GM23338 (cell line): ENCODE measurements around the gene FAM53B. TPM values are rescaled to one million over a fixed set of nuclear protein-coding genes. Genes with fewer than 3 reads are reported as not detected.

Experiments used
- ATAC-seq: fragments of 200-7000 bp; cut with Tn5 transposase; 3 replicates; pipeline ENCODE4 v1.9.1; 2020
- DNase-seq: peaks from one replicate; pipeline ENCODE4 v3.0.0-alpha.2; 2015; ENCODE audit warnings: low spot score
- H2AFZ ChIP-seq: fragments of 200-600 bp; sonication (generic); 2 replicates; pipeline ENCODE4 v1.8.0; 2016; ENCODE audit warnings: antibody characterized with exemption, mild to moderate bottlenecking, moderate library complexity
- H3F3A ChIP-seq: fragments of 200-600 bp; sonication (generic); replicated peaks from 2 replicates; pipeline ENCODE4 v1.8.0; 2017; ENCODE audit warnings: antibody characterized with exemption, mixed run types, low read depth
- H3K27ac ChIP-seq: fragments of 200-600 bp; sonication (generic); 2 replicates; pipeline ENCODE4 v1.6.1; 2016; ENCODE audit warnings: low read depth
- H3K27me3 ChIP-seq: fragments of 200-600 bp; sonication (generic); 2 replicates; pipeline ENCODE4 v1.8.0; 2016; ENCODE audit warnings: mild to moderate bottlenecking, mixed run types, moderate library complexity; ENCODE audit not compliant: insufficient read depth
- H3K36me3 ChIP-seq: fragments of 200-600 bp; sonication (generic); 2 replicates; pipeline ENCODE4 v1.8.0; 2016; ENCODE audit warnings: mild to moderate bottlenecking; ENCODE audit not compliant: insufficient read depth
- H3K4me1 ChIP-seq: fragments of 200-600 bp; sonication (generic); 2 replicates; pipeline ENCODE4 v1.8.0; 2016; ENCODE audit warnings: mild to moderate bottlenecking, moderate library complexity; ENCODE audit not compliant: insufficient read depth
- H3K4me2 ChIP-seq: fragments of 200-600 bp; sonication (generic); 2 replicates; pipeline ENCODE4 v1.7.1; 2017; ENCODE audit warnings: mixed run types
- H3K4me3 ChIP-seq: fragments of 200-600 bp; sonication (generic); 2 replicates; pipeline ENCODE4 v1.6.1; 2016; ENCODE audit warnings: mixed run types
- H3K79me2 ChIP-seq: fragments of 200-600 bp; sonication (generic); replicated peaks from 2 replicates; pipeline ENCODE4 v1.8.0; 2017; ENCODE audit warnings: mild to moderate bottlenecking; ENCODE audit not compliant: insufficient read depth
- H3K9me2 ChIP-seq: fragments of 200-600 bp; sonication (generic); 2 replicates; pipeline ENCODE4 v1.8.0; 2017; ENCODE audit not compliant: insufficient read depth
- H4K20me1 ChIP-seq: fragments of 200-600 bp; sonication (generic); replicated peaks from 2 replicates; pipeline ENCODE4 v1.8.0; 2017; ENCODE audit warnings: mild to moderate bottlenecking; ENCODE audit not compliant: insufficient read depth
- H3K27ac Mint-ChIP-seq: 2 replicates; pipeline ENCODE4 v1.8.0; 2020; ENCODE audit warnings: inconsistent platforms, mild to moderate bottlenecking, moderate library complexity, mixed read lengths
- H3K27me3 Mint-ChIP-seq: 3 replicates; pipeline ENCODE4 v1.8.0; 2022; ENCODE audit warnings: low read depth, mild to moderate bottlenecking, moderate library complexity, mixed read lengths, inconsistent platforms; ENCODE audit not compliant: insufficient read depth, poor library complexity
- H3K36me3 Mint-ChIP-seq: 3 replicates; pipeline ENCODE4 v1.8.0; 2021; ENCODE audit warnings: low read depth, mild to moderate bottlenecking, inconsistent platforms, moderate library complexity, mixed read lengths
- H3K4me1 Mint-ChIP-seq: 3 replicates; pipeline ENCODE4 v1.8.0; 2020; ENCODE audit warnings: mild to moderate bottlenecking, inconsistent platforms, mixed read lengths
- H3K4me3 Mint-ChIP-seq: 3 replicates; pipeline ENCODE4 v1.8.0; 2021; ENCODE audit warnings: moderate library complexity, mild to moderate bottlenecking, inconsistent platforms, mixed read lengths
- H3K9me3 Mint-ChIP-seq: 3 replicates; pipeline ENCODE4 v1.8.0; 2020; ENCODE audit warnings: moderate library complexity, mild to moderate bottlenecking, inconsistent platforms, mixed read lengths
- CREB1 ChIP-seq: fragments of 250-450 bp; sonication (Bioruptor Pico); IDR thresholded peaks from 2 replicates; pipeline ENCODE4 v1.5.0; 2020; ENCODE audit warnings: low read depth, mild to moderate bottlenecking, moderate library complexity
- EZH2 ChIP-seq: fragments of 200-600 bp; sonication (generic); IDR thresholded peaks from one replicate; pipeline ENCODE4 v1.8.0; 2017; ENCODE audit warnings: antibody characterized with exemption, mild to moderate bottlenecking, low read depth; ENCODE audit not compliant: unreplicated experiment
- EZH2phosphoT487 ChIP-seq: fragments of 200-600 bp; sonication (generic); IDR thresholded peaks from one replicate; pipeline ENCODE4 v1.8.1; 2018; ENCODE audit warnings: antibody characterized with exemption; ENCODE audit not compliant: unreplicated experiment
- JUNB ChIP-seq: IDR thresholded peaks from one replicate; pipeline ENCODE4 v1.6.1; 2016; ENCODE audit warnings: antibody characterized with exemption; ENCODE audit not compliant: unreplicated experiment
- NANOG ChIP-seq: IDR thresholded peaks from 2 replicates; pipeline ENCODE4 v1.6.1; 2016; ENCODE audit warnings: antibody characterized with exemption, borderline replicate concordance
- POLR2AphosphoS5 ChIP-seq: IDR thresholded peaks from 2 replicates; pipeline ENCODE4 v1.6.1; 2016; ENCODE audit warnings: antibody characterized with exemption, low read depth
- REST ChIP-seq: IDR thresholded peaks from one replicate; pipeline ENCODE4 v1.6.1; 2018; ENCODE audit warnings: antibody characterized with exemption; ENCODE audit not compliant: unreplicated experiment
- ZNF114 ChIP-seq: fragments of 250-450 bp; sonication (Bioruptor Pico); IDR thresholded peaks from 2 replicates; pipeline ENCODE4 v1.5.0; 2020; ENCODE audit warnings: mild to moderate bottlenecking, moderate library complexity
- ZNF331 ChIP-seq: fragments of 250-450 bp; sonication (Bioruptor Pico); IDR thresholded peaks from 2 replicates; pipeline ENCODE4 v1.5.0; 2020; ENCODE audit warnings: low read depth, mild to moderate bottlenecking, moderate library complexity
- polyA plus RNA-seq: library from polyadenylated mRNA; unstranded; fragments of >200 nt; fragmentation: Nextera tagmentation; extraction: Ambion mirVana; gene quantifications from 2 replicates; pipeline ENCODE4 v1.2.1, GENCODE V29; 2016
- total RNA-seq: library from RNA; depleted of rRNA; stranded (reverse); fragments of >200 nt; shearing (Covaris generic); gene quantifications from 2 replicates; pipeline ENCODE4 v1.2.3, GENCODE V29; 2014
- TF ChIP-seq, protein P1 (sequence below): fragments of 250-450 bp; sonication (Bioruptor Pico); IDR thresholded peaks from 2 replicates; pipeline ENCODE4 v1.5.0; 2020; ENCODE audit warnings: mild to moderate bottlenecking, moderate library complexity
- TF ChIP-seq, protein P2 (sequence below), 2 experiments: fragments of 200-600 bp in 1 of 2; sonication (generic) in 1 of 2; conservative IDR thresholded peaks; 2 replicates each; pipeline versions ENCODE4 v1.5.1 to v1.6.1; 2016 to 2017; ENCODE audit warnings: antibody characterized with exemption in 2 of 2, low read depth in 2 of 2, mild to moderate bottlenecking in 2 of 2, moderate library complexity in 1 of 2
- TF ChIP-seq, protein P3 (sequence below): IDR thresholded peaks from 2 replicates; pipeline ENCODE4 v1.6.1; 2016; ENCODE audit warnings: antibody characterized with exemption

FAM53B gene
- total and polyA plus RNA-seq, 2 experiments from 2014 or later: 3.0 to 20.3 TPM

DNA sequence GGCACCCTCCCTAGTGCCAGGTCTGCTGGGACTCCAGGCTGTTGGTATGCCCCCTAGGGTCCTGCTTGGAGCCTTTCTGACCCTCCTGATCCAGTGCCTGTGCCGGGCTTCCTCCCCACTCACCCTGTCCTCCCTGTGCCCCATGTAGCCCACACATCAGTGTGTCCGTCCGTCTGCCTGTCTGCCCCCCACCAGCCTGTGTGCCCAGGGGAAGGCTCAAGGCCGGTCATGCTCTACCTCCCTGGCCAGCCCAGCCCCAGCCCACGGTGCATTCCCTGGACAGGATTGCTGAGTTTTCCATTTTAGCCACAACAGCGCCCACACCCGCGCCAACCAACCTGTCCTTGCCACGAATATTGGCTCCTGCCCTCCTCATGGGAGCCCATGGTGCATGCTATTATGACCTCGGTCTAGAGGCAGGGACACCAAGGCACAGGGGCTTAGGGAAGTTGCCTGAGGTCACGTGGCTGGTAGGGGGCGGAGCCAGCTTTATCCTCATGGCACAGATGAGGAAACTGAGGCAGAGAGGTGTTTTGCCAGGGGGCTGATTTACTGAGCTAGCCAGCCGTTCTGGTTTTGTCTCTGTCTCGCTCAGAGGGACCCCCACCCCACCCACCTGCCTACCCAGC lies 136.0 kb downstream of the FAM53B start (continued):
- TF ChIP-seq ZNF114: no peak

GRCh38 chr10:124607693-124608092 lies 136.5 kb downstream of the FAM53B start:
- Mint-ChIP-seq H3K9me3 (no peaks in the 10 kb centered on the region), H3K4me1 (peaks cover 6% of the 10 kb centered on the region; the same call in 2 of the 3 replicates), H3K27ac (no peak overlapping the region), H3K36me3 (no peaks in the 10 kb centered on the region), H3K27me3 (peaks cover 9% of the 10 kb centered on the region), H3K4me3 (no peak overlapping the region)
- H3K4me3 ChIP-seq: no peak overlapping the region
- no peaks in the 10 kb centered on the region for H3F3A ChIP-seq
- H3K36me3 ChIP-seq: no peaks in the 10 kb centered on the region
- no peak overlapping the region for H2AFZ ChIP-seq
- no peak for TF ChIP-seq ZNF331 (CRISPR knock-in tag)
- TF ChIP-seq CREB1 (CRISPR knock-in tag): no peak
- TF ChIP-seq REST: no peak
- TF ChIP-seq, protein P1, sequence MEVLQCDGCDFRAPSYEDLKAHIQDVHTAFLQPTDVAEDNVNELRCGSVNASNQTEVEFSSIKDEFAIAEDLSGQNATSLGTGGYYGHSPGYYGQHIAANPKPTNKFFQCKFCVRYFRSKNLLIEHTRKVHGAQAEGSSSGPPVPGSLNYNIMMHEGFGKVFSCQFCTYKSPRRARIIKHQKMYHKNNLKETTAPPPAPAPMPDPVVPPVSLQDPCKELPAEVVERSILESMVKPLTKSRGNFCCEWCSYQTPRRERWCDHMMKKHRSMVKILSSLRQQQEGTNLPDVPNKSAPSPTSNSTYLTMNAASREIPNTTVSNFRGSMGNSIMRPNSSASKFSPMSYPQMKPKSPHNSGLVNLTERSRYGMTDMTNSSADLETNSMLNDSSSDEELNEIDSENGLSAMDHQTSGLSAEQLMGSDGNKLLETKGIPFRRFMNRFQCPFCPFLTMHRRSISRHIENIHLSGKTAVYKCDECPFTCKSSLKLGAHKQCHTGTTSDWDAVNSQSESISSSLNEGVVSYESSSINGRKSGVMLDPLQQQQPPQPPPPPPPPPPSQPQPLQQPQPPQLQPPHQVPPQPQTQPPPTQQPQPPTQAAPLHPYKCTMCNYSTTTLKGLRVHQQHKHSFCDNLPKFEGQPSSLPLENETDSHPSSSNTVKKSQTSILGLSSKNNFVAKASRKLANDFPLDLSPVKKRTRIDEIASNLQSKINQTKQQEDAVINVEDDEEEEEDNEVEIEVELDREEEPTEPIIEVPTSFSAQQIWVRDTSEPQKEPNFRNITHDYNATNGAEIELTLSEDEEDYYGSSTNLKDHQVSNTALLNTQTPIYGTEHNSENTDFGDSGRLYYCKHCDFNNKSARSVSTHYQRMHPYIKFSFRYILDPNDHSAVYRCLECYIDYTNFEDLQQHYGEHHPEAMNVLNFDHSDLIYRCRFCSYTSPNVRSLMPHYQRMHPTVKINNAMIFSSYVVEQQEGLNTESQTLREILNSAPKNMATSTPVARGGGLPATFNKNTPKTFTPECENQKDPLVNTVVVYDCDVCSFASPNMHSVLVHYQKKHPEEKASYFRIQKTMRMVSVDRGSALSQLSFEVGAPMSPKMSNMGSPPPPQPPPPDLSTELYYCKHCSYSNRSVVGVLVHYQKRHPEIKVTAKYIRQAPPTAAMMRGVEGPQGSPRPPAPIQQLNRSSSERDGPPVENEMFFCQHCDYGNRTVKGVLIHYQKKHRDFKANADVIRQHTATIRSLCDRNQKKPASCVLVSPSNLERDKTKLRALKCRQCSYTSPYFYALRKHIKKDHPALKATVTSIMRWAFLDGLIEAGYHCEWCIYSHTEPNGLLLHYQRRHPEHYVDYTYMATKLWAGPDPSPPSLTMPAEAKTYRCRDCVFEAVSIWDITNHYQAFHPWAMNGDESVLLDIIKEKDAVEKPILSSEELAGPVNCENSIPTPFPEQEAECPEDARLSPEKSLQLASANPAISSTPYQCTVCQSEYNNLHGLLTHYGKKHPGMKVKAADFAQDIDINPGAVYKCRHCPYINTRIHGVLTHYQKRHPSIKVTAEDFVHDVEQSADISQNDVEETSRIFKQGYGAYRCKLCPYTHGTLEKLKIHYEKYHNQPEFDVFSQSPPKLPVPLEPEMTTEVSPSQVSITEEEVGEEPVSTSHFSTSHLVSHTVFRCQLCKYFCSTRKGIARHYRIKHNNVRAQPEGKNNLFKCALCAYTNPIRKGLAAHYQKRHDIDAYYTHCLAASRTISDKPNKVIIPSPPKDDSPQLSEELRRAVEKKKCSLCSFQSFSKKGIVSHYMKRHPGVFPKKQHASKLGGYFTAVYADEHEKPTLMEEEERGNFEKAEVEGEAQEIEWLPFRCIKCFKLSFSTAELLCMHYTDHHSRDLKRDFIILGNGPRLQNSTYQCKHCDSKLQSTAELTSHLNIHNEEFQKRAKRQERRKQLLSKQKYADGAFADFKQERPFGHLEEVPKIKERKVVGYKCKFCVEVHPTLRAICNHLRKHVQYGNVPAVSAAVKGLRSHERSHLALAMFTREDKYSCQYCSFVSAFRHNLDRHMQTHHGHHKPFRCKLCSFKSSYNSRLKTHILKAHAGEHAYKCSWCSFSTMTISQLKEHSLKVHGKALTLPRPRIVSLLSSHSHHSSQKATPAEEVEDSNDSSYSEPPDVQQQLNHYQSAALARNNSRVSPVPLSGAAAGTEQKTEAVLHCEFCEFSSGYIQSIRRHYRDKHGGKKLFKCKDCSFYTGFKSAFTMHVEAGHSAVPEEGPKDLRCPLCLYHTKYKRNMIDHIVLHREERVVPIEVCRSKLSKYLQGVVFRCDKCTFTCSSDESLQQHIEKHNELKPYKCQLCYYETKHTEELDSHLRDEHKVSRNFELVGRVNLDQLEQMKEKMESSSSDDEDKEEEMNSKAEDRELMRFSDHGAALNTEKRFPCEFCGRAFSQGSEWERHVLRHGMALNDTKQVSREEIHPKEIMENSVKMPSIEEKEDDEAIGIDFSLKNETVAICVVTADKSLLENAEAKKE (CRISPR knock-in tag): no peak
- TF ChIP-seq ZNF114: no peak
- TF ChIP-seq JUNB: no peak
- TF ChIP-seq NANOG: no peak
- TF ChIP-seq, protein P2, sequence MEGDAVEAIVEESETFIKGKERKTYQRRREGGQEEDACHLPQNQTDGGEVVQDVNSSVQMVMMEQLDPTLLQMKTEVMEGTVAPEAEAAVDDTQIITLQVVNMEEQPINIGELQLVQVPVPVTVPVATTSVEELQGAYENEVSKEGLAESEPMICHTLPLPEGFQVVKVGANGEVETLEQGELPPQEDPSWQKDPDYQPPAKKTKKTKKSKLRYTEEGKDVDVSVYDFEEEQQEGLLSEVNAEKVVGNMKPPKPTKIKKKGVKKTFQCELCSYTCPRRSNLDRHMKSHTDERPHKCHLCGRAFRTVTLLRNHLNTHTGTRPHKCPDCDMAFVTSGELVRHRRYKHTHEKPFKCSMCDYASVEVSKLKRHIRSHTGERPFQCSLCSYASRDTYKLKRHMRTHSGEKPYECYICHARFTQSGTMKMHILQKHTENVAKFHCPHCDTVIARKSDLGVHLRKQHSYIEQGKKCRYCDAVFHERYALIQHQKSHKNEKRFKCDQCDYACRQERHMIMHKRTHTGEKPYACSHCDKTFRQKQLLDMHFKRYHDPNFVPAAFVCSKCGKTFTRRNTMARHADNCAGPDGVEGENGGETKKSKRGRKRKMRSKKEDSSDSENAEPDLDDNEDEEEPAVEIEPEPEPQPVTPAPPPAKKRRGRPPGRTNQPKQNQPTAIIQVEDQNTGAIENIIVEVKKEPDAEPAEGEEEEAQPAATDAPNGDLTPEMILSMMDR (conservative IDR thresholded peaks at IDR 0.05; ENCODE audit: low read depth in 2 of 2): no peak
- TF ChIP-seq POLR2AphosphoS5: no peak
- no peak for TF ChIP-seq EZH2
- no peak for TF ChIP-seq EZH2phosphoT487
- TF ChIP-seq, protein P3, sequence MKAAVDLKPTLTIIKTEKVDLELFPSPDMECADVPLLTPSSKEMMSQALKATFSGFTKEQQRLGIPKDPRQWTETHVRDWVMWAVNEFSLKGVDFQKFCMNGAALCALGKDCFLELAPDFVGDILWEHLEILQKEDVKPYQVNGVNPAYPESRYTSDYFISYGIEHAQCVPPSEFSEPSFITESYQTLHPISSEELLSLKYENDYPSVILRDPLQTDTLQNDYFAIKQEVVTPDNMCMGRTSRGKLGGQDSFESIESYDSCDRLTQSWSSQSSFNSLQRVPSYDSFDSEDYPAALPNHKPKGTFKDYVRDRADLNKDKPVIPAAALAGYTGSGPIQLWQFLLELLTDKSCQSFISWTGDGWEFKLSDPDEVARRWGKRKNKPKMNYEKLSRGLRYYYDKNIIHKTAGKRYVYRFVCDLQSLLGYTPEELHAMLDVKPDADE: no peak
- DNase-seq (no peak), ATAC-seq (no peak)
- no peak overlapping the region for H3K4me2 ChIP-seq
- H3K4me1 ChIP-seq: no peaks in the 10 kb centered on the region
- H3K27ac ChIP-seq: no peak overlapping the region
- H3K79me2 ChIP-seq: no peaks in the 10 kb centered on the region
- H3K9me2 ChIP-seq: no peaks in the 10 kb centered on the region
- no peaks in the 10 kb centered on the region for H3K27me3 ChIP-seq
- H4K20me1 ChIP-seq: no peaks in the 10 kb centered on the region
